ENCODE results near the gene INHBB. TPM values are rescaled to one million over a fixed set of nuclear protein-coding genes. Genes with fewer than 3 reads are reported as not detected.
"Not testable (repeated sequence)": the region's sequence is repeated elsewhere in the genome, so short reads cannot be mapped to it uniquely, and the experiment has no call there.

The INHBB gene
- total RNA-seq, 1 donor from 2014 or later = 20.4 TPM

DNA sequence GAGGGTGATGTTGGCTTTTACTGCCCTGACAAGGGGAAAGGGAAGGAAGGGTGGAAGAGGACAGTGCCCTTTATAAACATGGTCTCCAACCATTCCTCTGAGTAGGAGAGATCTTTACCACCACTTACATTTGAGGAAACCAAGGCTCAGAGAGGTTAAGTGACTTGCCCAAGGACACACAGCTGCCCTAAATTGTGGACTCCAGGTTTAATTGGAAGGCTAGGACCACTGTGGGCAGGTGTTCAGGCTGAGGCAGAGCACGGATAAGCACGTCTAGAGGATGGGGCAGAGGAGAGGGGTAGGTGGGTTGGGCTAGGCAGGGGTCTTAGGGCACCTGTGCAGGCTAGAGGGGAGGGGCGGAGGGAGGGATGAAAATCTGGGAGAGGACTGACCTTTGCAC is 32.7 kb downstream of the INHBB start:
- no peak for DNase-seq (ENCODE audit: low read depth in 2 of 2)

DNA sequence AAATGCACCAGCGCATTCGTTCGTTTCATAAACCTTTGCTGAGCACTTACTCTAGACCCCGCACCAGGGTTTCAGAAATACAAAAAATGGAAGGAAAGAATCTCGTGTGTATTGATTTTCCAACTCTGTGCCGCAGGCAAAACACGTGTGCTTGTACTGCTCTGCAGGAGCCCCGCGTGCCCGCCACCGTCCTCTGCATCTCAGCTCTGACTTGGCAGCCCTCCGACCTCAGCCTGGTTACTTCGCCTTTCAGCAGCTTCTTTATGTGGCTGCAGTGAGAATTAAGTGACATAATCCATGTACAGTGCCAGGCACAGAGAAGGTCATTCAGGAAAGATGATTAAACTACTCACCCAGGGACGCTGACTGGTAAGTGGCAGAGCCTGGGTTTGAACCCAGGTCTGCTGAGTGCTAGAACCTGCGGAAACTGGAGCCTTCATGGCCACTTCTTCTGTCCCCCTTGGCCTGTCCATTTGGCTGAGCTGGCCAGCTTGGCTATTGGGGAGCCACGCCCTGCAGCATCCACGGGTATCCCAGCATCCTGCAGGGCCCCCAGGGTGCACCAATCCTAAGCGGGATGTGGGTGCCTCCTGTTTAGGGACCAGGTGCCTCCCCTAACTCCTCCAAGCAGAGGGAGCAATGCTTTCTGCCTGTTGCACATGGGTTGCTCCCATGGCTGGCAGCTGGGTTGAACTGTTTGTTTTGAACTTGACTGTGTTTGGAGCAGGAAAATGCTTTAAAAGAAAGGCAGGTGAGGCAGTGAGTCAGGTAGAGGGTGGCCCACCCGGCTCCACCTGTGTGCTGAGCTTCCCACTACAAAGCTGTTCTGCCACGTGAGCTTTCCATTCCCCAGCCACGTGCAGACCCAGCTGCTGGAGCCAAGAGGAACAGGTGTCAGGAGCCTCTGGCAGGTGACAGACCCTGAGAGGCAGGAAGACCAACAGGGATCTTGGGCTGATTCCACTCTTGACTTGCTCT is 34.3 kb downstream of the INHBB start:
- no peak for DNase-seq (ENCODE audit: low read depth in 2 of 2)

DNA sequence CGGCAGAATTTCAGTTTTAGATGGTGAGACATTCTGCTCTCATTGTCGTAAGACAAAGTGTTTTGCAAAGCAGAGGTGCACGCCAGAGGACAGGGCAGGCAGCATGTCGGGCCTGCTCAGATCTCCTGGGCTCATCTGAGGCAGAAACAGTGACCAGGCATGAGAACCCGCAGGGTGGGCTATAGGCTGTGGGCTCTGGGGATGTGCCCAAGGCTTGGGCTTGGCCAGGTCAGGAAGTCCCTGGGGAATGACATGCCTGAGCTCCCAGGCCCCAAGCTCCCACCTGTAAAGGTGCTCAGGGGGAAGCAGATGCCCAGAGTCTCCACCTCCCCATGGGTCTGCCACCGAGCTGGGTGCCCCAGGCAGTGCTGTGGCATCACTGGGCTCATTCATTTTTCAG is 35.3 kb downstream of the INHBB start:
- DNase-seq (ENCODE audit: low read depth in 2 of 2) = no peak

DNA sequence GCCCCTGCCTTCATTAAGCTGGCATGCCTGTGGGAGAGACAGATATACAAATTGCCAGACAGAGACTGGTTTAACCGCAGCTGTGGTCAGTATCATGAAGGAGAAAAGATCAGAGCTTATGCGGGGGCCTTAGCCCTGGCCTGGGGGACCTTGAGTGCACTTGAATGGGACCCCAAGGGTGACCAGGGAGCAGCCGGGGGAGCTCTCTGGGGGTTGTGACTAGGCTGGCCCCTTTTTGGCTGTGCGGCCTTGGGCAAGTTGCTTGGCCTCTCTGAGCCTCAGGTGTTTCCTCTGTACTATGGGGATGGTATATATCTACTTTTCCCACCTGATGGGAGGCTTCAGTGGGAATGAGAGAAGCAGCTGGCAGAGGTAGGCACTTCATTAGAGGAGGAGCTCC is 35.7 kb downstream of the INHBB start:
- DNase-seq (ENCODE audit: low read depth in 2 of 2) = no peak

DNA sequence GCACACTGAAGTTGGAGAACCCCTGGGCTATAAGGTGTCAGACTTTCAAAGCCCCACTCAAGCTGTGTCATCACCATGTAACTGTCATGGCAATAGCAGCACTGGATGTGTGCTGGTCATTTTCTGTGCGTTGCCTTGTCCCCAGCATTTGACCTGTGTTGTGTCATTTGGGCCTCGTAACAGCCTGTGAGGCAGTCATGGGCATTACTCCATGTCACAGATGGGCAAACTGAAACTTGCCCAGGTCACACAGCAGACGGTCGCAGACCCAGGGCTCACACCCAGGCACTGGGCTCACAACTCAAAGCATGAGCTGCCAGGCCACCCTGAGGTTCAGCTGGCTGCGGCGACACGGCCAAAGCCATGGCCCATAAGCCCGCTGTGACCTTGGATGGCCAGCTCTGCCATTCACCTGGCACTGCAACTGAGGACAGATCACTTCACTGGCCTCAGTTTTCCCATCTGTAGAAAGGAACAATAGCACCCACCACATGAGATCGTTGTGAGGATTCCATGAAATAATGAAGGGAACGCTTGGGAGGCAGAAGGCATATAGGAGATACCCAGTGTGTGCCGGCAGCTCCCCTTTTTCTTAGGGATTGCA is 36.7 kb downstream of the INHBB start:
- no peak for DNase-seq (ENCODE audit: low read depth in 2 of 2)

DNA sequence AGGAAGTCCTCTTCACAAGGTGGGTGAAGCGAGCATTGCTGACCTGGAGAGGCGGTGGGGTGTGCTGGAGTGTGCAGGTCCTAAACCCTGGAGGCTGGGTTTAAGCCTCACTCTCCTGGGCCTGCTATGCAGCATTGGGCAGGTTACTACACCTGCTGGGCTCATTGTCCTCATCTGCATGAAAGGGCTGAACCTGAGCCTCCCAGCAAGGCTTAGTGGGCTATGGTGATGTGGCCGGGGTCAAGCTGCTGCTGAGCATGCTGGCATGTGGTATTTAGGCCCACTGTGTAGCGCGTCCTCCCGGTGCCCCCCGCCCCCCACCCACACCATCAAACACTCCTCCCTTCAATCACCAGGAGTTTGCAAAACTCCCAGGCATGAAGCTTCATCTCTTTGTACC is 37.3 kb downstream of the INHBB start:
- DNase-seq (ENCODE audit: low read depth in 2 of 2) = no peak

DNA sequence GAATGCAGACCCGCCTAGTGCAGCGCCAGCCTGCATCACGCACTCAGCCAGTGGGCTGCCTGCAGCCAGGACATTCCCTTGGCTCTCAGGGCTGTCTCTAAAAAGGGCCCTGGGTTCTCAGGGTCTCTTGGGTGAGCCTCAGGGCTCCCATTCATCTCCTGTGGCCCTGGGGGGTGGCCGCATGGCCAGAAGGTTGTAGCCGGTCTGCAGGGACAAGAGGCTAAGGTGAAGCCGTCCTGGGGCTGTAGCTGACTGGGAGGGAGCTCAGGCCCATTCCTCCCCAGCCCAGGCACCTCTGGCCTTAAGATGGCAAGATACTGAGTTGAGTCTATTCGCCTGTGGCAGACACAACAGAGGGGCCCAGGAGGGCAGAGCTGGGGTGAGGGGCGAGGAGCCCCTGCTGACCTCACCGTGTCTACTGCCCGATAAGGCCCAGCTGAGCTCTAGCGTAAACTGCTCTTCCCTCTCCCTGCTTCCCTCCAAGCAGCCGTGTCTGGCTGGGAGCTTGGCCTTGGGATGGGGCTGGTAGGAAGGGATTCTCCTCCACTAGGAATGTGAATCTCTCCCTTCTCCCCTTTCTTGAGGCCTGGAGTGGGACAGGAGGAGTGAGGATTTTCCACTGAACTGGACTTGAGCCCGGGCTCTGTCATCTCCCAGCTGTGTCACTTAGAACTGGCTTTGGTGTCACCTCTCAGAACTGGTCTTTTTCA is 37.9 kb downstream of the INHBB start:
- DNase-seq (ENCODE audit: low read depth in 2 of 2) = no peak

DNA sequence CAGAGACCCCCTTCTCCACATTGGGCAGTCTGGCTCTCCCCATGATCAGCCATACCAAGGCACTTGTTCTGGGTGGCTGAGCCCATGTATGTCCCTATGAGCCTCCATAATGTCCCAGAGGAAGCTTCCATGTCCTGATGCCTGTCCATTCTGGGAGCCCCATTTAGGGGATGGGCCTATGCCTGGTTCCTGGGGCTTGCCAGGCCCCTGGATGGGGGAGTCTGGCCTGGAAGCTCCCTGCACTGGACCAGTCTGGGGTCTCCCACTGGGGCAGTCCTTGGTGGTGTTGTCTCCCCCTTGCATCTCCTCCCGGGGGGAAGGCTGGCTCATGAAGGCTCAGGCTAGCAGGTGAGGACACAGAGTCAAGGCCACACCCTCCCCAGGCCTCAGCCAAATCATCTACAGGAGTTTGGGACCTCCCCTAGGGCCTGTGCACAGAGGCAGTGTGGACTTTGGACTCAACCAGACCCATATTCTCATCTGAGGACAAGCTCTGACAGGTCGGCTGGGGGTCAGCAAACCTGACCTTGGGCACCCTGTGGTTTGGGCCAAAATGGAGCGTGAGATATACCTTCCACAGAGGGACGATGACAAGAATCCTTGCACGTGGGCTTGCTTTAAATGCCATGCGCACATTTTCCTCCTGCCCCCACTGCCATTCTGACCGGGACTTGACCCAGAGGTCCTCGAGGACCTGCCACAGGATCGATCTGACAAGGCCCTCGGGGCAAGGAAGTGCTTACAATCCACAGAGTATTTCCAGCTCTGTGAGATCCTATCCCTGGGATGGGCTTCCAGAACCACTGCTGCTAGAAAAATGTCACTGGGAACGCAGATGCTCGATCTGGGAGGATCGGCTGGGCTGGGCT is 38.8 kb downstream of the INHBB start:
- no peak for DNase-seq (ENCODE audit: low read depth in 2 of 2)

DNA sequence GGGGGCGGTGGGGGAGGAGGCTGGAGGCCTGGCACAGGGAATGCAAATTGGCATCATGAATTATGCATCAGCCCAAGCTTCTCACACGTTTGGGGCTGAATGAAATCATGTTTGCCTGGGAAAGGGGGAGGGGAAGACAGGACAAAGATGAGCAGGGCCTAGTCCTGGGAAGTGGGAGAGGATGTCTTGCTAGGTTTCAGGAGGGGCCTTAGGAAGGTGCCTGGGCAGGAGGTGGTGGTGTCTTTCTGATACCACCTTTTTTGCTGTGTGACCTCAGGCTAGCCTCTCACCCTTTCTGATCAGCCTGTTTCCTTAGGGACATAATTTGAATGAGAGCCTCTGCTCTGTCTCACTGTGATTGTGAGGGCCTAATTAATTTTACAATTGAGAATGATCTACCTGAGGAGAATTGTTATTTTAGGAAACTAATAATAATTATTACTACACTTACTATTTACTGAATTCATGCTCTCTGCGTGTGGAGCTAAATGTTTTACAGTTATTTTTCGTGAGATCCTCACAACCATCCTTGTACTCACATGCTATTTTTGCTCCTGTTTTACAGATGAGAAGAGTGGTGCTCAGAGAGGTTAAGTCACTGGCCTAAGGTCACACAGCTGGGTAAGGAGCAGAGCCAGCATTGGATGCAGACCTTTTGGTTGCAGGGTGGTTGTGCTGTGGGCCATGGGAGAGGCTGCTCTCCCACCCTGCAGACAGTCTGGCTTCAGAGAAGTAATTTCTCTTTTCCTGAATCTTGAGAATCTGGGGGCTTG is 39.6 kb downstream of the INHBB start:
- DNase-seq (ENCODE audit: low read depth in 2 of 2) = no peak

DNA sequence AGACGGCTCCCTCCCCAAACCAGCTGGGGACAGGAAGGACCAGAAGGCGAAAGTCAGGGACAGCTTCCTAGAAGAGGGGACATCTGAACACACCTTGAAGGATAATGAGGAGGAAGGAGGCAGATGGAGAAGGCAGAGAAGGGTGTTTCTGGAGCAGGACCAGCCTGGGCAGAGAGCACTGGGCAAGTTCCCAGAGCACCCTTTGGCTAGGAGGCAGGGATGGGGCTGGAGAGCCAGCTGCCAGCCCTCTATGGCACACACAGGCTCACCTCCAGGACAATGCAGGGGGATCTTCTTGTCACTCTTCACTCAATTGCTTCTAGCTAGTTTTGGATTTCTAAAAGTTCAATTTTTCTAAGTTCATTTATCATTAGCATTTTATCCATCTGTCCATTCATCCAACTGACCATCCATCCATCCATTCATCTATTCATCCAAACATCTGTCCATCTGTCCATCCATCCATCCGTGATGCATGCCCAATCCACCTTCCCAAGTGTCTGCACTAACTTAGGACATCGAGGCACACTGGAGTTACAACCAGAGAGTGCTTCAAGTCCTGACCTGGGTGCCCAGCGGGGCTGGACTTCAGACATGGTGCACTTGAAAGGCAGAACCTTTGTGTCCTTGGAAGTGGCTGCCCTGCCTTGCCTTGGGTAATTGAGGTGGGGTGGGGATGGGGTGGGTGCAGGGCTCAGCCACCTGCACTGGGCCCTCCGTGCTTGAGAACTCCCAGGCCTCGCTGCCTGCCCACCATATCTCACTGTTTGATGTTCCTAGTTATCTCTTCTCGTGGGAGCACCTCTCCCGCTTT is 42.5 kb downstream of the INHBB start:
- no peak for DNase-seq (ENCODE audit: low read depth in 2 of 2)

DNA sequence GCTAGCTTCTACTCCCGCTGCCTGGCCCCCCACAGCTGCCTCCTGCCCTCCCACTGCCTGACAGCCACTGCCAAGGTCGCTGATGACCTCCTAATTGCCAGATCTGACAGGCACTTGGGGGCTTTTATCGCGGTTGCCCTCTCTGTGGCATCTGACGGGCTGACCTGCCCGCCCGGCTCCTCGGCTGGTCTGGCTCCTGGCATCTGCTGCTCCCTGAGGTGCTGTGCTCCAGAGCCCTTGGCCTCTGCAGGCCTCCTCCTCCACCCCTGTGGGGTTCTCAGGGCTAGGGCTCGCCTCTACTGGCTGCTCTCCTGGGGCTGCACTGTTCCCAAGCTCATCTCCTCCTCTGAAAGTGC is 43.1 kb downstream of the INHBB start:
- DNase-seq (ENCODE audit: low read depth in 2 of 2) = no peak

DNA sequence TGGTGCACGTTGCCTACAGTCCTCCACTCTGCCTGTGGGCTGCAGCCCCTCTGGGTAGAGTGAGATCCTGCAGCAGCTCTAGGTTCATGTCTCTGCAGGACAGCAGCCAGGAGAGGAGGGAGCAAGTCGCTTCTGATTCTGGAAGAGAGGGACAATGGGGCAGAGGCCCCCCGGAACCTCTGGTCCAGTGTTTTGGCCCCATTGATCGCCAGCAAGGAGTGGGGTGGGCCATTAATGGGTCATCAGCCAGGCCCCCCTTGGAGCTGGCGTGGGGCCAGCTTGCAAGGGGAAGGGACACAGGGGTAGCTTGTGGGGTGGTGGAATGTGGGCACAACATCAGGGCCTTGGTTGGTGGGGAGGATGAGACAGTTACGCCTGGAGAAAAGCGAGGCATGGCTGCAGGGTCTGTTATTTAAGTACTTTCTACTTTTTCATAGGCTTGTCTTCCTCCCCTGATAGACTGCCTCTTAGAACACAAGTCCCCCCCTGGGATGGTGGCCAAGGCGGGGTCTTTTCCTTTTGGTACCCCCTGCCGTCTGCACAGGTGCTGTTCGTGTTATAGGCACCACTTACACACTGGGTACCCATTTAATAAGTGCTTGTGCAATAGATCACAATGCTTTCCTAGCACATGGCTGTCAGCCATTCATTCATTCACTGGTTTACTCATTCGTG is 44.6 kb downstream of the INHBB start:
- DNase-seq (ENCODE audit: low read depth in 2 of 2) = no peak

DNA sequence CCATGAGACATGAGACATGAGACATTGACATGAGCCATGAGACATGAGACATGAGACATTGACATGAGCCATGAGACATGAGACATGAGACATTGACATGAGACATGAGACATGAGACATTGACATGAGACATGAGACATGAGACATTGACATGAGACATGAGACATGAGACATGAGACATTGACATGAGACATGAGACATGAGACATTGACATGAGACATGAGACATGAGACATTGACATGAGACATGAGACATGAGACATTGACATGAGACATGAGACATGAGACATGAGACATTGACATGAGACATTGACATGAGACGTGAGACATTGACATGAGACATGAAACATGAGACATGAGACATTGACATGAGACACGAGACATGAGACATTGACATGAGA is 45.4 kb downstream of the INHBB start:
- not testable (repeated sequence) for DNase-seq (ENCODE audit: low read depth in 2 of 2)

DNA sequence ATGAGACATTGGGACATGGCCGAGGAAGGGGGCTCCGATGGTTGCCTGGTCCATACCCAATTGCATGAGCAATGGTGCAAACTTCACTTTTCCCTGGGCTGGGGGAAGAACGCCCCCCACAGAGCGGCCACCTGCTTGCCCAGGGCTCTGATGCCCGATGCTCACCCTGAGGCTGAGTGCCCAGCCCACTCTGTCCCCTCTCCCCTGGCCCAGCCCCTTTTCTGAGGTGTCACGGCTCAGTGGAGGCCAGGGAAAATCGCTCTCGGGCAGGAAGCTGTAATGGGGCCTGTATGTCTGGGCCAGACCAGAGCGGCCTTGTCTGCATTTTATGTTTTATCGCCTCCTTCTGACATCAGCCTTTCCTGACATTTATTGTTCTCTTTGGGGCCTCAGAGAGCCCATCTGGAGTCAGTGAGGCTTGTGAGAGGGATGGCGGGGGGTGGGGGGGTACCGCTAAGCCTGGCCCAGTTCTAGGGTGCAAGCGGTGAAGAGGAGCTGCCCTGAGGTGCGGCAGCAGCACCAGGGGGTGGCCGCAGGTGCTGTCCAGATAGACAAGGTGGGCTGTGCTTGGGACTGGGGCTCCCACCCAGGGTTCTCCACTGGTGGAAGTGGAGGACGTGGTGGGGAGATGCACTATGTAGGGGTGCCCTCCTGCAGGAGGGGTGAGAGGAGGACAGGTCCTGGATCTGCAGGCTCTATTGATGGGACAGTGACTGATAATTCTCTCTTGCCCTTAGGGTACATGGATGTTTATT is 46.2 kb downstream of the INHBB start:
- DNase-seq (ENCODE audit: low read depth in 2 of 2) = no peak

DNA sequence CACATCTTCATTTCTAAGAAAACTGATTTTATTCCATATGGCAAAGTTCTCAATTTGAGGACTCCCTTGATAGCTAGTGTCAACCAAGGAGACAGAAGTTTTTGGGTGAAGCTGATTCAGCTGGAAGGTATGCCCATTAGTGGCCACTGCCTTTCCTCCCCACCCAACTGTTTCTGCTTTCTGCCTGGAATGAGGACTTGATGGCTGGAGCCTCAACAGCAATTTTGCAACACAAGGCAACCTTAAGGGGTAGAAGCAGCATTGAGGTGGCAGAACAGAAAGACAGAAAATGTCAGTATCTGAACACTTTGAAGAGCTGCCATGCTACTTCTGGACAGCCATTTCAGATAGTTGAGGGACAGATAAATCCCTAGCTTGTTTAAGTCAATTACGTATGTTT is 47.0 kb downstream of the INHBB start:
- DNase-seq (ENCODE audit: low read depth in 2 of 2) = no peak

DNA sequence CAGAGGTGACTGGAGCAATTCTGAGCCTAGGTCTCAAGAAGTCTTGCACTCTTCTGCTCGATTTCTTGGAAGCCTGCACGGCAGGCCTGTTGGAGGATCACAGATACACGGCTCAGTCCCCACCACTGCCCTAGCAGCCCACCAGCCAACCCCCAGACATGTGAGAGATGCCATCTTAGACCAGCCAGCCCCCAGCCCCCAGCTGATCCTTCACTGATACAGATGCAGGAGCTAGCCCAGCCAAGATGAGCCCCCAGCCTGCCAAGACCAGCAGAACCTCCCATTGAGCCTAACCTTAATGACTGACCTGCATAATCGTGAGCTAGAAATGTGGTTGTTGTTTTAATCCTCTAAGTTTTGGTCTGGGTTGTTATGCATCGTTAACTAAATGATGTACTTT is 47.5 kb downstream of the INHBB start:
- DNase-seq (ENCODE audit: low read depth in 2 of 2) = no peak

DNA sequence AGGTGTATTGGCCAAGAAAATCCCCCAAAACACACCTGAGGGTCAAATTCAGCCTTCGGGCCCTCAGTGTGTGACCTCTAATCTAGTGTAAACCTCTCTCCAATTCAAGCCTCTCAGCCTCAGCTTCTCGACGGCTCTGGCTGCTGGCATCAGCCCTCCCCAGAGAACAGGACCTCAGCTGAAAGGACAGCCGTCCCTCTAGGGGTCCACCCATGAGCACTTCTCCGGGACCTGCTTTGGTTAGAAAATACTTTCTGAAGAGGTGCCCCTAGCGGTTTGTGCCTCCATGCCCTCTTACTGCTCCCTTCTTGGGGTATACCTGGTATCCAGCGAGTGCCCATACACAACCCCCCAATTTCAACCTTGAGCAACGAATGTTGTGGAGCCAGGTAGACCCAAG is 48.8 kb downstream of the INHBB start:
- no peak for DNase-seq (ENCODE audit: low read depth in 2 of 2)

DNA sequence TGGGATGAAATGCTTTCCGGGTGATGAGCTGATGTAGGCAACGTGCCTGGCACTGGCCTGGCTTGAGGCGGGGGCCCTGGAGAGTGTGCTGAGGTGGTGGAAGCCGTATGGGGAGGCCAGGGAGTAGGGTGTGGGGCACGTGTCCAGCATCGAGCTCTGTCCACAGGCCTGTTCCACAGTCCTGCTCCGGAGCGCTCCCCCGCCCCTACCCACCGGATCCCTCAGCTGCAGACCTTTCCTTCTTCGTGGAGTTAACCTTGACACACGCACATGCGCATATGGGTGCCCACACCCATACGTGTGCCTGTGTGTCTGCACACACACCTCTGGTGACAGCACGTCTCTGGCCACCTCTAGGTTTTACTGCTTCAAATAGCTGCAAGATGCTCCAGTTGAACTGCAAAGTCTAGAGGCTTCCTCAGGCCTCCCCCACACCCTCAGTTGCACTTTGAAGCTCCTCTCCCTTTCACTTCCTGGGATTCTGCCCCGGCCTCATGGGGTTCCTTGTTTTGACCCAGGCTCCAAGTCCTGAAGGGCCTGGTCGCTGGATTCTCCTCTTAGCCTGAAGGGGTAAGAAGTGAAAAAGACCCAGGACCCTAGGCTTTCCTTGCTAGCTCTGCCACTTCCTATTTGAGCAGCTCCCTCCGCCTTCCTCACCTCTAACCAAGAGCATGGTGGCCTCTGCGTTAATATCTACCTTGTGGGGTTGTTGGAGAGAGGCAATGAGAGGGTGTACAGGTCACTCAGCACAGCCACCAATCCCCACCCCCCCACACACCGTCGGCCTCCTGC is 49.5 kb downstream of the INHBB start:
- DNase-seq (ENCODE audit: low read depth in 2 of 2) = no peak

Measured in dermis microvascular lymphatic vessel endothelial cell (primary cell).